GM19328 (cell line): ENCODE data around the gene ACMSD.
"Not testable (repeated sequence)": the region's sequence is repeated elsewhere in the genome, so short reads cannot be mapped to it uniquely, and the experiment has no call there.

Source experiments
- ATAC-seq: cut with Tn5 transposase; IDR thresholded peaks from one replicate; pipeline ENCODE4 v1.9.1; 2021; ENCODE audit warnings: mild to moderate bottlenecking, moderate library complexity; ENCODE audit not compliant: unreplicated experiment

ACMSD gene

GRCh38 chr2:134838143-134838620, at the start of gene ACMSD:
ACMSD (plus strand) TSS chr2:134838616; CDS start chr2:134838683, 67 bp downstream.
- no peak for ATAC-seq

GRCh38 chr2:134790487-134790886, 47.9 kb upstream of the ACMSD start:
- no peak for ATAC-seq

GRCh38 chr2:134791616-134792015, 46.8 kb upstream of the ACMSD start:
- ATAC-seq, result no peak

DNA sequence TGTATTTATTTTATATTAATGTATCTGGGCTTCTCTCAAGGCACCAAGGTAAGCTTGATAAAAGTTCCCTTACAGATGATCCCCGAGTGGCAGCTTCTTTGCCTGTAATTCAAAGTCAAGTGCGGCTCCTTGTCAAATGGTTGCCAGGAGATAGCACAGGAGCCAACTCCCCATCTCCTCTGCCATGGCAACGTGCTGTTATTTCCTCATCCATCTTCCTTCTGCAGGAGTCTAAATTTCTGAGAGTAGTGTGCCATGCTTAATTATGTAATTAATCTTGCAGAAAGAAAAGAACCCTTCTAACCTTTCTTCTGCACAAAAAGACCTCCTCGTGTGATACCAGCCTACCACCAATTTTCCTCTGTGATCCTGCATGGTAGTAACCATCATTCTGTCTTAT, 46.2 kb upstream of the ACMSD start:
- no peak for ATAC-seq

GRCh38 chr2:134795765-134796164, 42.7 kb upstream of the ACMSD start:
- no peak for ATAC-seq

GRCh38 chr2:134796373-134796772, 42.0 kb upstream of the ACMSD start:
- no peak for ATAC-seq

- no peak for ATAC-seq
Observed at GRCh38 chr2:134799936-134800335, 38.5 kb upstream of the ACMSD start.

- no peak for ATAC-seq
Observed at GRCh38 chr2:134800341-134800740, 38.1 kb upstream of the ACMSD start.

- not testable (repeated sequence) for ATAC-seq
Observed at GRCh38 chr2:134803609-134804405, 34.6 kb upstream of the ACMSD start.

GRCh38 chr2:134815741-134816140, 22.7 kb upstream of the ACMSD start:
- no peak for ATAC-seq

DNA sequence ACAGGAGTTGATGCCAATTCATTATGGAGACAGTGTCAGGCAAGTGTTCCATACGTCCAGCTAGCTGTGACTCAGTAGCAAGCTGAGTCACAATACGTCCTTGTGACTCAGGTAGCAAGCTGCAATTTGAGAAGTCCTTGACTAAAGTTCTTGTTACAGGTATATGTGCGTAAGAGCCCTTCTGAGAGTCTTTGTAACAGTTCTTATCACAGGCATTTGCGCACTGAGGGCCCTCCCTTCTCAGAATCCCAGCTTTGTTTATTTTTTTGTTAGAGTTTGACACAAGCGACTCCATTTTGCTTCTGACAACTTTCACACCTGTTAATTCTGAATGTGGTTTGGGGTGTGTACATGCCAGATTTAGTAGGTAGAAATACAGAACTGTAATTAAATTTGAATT, 20.1 kb upstream of the ACMSD start:
- ATAC-seq, result no peak

DNA sequence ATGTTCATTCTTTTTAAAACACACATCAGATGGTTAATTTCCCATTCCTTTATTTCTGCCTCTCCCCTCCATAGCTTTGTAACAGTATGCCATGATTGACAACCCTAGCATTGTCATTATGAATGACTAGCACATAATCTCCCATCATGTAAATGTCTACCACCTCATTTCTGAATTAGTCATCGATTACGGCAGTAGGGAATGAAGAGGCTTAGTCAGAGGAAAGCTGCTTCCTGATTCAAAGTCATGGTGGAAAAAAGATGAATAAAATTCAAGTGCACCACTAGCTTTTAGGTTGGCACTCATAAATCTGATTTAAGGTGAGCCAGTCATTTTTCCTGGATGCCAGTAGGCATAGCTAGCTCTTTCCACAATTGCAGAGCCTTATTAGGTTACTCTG, 19.1 kb upstream of the ACMSD start:
- no peak for ATAC-seq

DNA sequence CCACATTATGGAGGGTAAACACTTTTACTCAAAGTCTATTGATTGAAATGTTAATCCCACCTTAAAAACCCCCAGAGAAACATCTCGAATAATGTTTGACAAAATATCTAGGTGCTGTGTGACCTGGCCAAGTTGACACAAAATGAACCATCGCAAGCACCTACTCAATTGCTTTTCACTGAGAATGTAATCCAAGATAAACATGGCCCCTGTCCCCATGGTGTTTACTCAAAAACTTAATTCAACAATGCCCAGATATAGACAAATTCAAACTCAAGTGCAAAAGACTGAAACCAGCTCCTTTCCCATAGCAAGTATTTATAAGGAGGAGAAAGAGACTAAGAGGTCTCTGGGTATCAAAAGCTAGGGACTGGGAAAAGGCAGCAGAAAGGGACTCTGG, 15.0 kb upstream of the ACMSD start:
- no peak for ATAC-seq

DNA sequence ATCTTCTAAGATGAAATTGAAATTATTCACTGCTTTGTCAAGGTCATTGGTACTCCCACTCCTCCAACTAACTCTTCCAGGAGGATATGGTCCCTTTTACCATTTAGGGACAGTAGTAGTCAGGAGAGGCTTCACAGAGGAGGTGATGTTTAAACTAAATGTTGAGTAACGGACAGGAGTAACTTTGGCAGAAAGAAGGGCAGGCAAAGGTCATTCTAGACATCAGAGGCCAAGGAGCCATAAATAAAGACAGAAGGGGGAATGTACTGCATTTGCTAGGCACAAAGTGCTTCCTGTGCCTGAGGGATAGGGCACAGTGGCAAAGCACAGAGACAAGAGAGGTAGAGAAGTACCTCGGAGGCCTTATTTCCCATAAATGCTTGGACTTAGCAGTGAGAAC, 14.6 kb upstream of the ACMSD start:
- no peak for ATAC-seq

DNA sequence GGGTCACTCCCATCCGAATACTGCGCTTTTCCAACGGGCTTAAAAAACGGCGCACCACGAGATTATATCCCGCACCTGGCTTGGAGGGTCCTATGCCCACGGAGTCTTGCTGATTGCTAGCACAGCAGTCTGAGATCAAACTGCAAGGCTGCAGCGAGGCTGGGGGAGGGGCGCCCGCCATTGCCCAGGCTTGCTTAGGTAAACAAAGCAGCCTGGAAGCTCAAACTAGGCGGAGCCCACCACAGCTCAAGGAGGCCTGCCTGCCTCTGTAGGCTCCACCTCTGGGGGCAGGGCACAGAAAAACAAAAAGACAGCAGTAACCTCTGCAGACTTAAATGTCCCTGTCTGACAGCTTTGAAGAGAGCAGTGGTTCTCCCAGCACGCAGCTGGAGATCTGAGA, 12.7 kb upstream of the ACMSD start:
- not testable (repeated sequence) for ATAC-seq

- ATAC-seq, result no peak
Observed at GRCh38 chr2:134835471-134835870, 2.9 kb upstream of the ACMSD start.

GRCh38 chr2:134836986-134837385, 1.4 kb upstream of the ACMSD start:
- ATAC-seq, result no peak

DNA sequence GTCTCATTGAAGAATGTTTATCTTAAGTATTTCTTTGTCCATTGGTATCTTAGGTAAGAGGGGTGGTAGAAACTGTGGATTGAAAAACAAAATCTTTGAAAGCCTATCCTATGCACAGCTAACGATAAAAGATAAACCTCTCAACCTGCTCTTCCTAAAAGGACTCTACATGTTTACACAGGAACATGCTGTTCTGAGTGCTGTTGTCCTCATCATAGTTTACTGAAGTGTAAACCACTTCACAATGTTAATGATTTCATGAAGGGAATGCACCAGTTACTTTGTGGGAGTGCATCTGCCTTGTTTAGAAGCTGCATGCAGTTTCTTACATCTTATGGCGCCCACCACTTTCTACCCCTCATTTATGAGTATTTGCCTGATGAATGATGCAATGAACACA, 1.2 kb downstream of the ACMSD start:
- ATAC-seq, result no peak

DNA sequence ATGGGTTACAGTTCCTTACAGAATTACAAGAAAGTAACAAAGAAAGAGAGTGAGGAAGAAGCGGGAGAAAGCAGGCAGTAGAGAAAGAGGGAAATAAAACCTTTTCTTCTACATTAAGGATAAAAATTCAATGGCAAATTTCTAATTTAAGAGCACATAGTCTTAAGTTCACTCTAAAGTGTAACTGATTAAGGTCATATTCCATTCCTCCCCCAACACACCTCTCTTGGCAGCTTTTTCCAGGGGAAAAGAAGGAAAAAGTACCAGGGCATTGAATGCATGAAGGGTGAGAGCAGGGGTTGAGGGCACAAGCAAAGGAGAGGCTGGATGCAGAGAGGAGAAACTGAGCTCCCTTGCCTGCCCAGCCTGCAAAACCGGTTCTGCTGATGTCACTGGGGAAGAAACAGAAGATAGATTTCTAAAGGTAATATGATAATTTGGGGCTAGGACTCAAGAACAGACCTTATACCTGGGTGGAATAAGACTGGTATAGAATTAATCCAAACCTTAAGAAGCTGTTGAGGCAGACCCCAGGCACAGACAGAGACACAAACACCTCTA, 4.6 kb downstream of the ACMSD start:
- no peak for ATAC-seq

GRCh38 chr2:134843968-134844367, 5.6 kb downstream of the ACMSD start:
- no peak for ATAC-seq

- no peak for ATAC-seq
Observed at GRCh38 chr2:134845028-134845427, 6.6 kb downstream of the ACMSD start.

GRCh38 chr2:134845719-134846118, 7.3 kb downstream of the ACMSD start:
- no peak for ATAC-seq

- ATAC-seq, result no peak
Observed at GRCh38 chr2:134846213-134846612, 7.8 kb downstream of the ACMSD start.
